CD4-positive, alpha-beta T cell treated with Interleukin-10 for 1 hour (primary cell): ENCODE results near the gene FAM83E.
A peak's percentile ranks its signal among the peaks of the same experiment; 100 is the strongest.
"Not testable (repeated sequence)": the region's sequence is repeated elsewhere in the genome, so short reads cannot be mapped to it uniquely, and the experiment has no call there.

Experiments
- DNase-seq: peaks from one replicate; pipeline ENCODE4 v3.0.0-alpha.2; 2020

The FAM83E gene

DNA sequence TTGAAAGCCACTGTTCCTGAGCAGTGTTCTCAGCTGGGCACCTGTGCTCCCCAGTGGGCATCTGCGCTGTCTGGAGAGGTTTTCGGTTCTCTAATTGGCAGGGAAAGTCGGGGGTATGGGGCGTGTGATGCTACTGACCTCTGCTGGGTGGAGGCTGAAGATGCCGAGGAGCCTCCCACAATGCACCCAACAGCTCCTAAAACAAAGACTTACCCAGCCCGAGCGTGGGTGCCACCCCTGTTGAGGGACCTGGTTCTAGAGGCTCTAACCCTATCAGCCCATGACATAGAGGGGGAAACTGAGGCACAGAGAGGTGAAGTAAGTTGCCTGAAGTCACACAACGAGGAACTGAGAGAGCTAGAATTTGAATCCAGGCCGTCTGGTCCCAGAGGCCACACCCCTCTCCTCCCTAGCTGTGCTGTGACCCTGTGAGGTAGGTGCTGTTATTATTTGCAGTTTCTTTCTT lies 6.0 kb downstream of the FAM83E start:
- DNase-seq = peak; percentile 75

DNA sequence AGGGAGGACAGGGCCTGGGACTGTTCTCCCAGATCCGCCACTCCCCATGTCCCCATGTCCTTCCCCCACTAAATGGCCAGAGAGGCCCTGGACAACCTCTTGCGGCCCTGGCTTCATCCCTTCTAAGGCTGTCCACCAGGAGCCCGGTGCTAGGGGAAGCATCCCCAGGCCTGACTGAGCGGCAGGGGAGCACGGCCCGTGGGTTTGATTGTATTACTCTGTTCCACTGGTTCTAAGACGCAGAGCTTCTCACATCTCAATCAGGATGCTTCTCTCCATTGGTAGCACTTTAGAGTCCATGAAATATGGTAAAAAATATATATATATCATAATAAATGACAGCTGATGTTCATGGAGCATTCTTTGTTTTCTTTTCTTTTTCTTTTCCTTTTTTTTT lies 7.5 kb downstream of the FAM83E start:
- DNase-seq = no peak

DNA sequence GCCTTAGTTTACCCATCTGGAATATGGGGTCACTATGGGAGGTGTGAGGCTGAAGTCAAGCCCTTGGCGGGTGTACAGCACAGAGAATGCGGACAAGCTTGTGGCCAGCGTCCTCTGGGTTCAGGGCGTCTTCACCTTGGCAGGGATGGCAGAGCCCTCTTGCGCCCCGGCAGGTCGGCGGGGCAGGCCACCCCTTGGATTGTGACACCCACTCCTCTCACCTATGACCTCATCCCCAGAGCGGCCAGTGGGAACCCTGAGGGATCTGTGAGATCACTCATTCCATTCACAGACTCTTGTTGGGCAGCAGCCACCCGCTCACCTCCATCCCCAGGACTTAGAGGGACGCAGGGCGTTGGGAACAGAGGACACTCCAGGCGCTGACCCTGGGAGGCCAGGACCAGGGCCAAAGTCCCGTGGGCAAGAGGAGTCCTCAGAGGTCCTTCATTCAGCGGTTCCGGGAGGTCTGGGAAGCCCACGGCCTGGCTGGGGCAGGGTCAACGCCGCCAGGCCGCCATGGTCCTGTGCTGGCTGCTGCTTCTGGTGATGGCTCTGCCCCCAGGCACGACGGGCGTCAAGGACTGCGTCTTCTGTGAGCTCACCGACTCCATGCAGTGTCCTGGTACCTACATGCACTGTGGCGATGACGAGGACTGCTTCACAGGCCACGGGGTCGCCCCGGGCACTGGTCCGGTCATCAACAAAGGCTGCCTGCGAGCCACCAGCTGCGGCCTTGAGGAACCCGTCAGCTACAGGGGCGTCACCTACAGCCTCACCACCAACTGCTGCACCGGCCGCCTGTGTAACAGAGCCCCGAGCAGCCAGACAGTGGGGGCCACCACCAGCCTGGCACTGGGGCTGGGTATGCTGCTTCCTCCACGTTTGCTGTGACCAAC lies 8.2 kb downstream of the FAM83E start, which contains the start of gene SPACA4:
Gene SPACA4, plus strand, starts transcription at position 280 of the 896 bp plus-strand sequence. Its CDS starts 237 bp downstream, at position 517.
- DNase-seq = no peak

DNA sequence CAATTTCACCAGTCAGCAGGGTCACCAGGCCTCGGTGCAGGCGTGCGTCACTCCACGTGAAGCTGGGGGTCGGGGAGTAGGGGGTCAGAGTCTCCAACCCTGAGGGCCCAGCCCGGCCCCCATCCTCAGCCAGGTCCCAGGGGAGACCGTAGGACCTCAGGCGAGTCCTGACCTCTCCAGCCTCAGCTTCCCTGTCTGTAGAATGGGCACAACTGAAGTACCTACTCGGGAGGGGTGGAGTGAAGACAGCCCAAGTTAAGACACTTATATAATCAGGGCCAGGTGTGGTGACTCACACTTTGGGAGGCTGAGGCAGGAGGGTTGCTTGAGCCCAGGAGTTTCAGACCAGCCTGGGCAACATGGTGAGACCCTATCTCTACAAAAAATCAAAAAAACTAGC lies 11.0 kb downstream of the FAM83E start:
- no peak for DNase-seq

DNA sequence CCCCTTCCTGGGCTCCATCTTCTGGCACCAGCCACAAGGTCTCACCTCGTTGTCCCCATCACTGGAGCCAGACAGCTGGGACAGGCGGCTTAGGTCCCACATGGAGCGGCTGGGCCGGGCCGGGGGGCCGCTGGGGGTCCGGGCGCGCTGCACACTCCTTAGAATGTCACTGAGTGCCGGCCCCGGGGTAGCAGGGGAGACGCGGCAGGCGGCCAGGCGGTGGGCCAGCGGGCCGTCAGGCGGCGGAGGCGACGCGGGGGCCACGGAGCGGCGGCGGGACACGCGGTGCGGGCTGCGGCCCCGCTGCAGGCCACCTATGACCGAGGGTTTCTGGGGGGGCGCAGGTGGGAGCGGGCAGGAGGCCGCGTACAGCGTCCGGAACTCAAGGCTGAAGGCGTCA lies 11.4 kb downstream of the FAM83E start:
- no peak for DNase-seq

DNA sequence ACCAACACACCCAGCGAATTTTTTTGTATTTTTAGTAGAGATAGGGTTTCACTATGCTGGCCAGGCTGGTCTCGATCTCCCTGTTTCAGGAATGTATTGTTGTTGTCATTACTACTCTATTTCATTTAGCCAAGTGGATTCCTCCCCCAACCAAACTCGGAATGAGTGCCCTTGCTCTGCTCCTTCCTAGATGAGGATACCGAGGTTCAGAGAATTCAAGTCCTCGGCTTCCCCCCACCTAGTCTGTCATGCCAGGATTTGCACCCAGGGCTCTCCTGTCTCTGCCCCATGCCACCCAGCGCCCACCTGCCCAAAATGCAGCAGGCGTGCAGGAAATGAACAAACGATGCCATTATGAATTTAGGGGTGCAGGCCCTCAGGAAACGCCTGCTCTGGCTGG lies 11.9 kb downstream of the FAM83E start:
- DNase-seq = no peak

DNA sequence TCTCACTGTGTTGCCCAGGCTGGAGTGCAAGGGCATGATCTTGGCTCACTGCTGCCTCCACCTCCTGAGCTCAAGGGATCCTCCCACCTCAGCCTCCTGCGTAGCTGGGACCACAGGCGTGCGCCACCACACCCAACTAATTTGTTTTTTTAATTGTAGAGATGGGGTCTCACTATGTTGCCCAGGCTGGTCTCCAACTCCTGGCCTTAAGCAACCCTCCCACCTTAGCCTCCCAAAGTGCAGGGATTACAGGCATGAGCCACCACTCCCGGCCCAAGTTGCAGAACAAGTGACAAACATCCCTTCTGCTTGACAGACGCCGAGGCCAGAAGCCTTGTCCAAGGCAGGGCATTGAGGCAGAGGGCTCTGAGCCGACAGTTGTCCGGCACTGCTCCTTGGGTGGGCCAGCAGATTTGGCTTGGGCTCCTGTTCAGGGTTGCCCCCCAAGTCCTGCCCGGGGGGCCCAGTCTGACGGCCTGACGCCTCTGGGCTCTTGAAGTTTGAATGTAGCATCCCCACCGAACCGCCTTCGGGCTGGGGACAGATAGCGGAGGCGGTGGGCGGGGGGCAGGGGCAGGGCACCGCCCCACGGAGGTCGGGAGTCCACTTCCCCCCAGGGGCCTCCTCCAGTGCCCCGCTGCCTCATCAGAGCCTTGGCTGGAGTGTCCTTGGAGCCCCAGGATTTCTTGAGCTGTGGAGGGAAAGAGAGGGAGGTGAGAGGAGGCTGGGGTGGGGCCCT lies 14.0 kb downstream of the FAM83E start:
- no peak for DNase-seq

DNA sequence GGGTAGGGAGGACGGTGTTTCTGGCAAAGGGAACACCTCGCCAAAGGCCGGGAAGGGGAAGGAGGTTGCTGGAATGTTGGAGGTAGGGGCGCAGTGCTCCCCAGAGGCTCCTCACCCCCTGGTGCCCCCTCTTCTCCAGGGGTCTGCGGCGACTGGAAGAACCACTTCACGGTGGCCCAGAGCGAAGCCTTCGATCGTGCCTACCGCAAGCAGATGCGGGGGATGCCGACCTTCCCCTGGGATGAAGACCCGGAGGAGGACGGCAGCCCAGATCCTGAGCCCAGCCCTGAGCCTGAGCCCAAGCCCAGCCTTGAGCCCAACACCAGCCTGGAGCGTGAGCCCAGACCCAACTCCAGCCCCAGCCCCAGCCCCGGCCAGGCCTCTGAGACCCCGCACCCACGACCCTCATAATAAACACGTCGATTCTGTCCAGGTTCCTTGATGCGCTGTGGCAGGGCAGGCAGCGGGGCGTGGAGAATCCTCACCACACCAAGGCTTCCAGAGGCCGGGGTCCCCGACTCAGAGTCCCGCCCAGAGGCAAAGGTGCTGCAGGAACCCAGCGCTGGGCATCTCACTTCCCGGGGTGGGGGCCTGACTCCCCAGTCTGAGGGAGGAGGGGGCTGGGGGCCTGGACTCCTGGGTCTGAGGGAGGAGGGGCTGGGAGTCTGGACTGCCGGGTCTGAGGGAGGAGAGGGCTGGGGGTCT lies 15.7 kb downstream of the FAM83E start:
- DNase-seq = no peak

DNA sequence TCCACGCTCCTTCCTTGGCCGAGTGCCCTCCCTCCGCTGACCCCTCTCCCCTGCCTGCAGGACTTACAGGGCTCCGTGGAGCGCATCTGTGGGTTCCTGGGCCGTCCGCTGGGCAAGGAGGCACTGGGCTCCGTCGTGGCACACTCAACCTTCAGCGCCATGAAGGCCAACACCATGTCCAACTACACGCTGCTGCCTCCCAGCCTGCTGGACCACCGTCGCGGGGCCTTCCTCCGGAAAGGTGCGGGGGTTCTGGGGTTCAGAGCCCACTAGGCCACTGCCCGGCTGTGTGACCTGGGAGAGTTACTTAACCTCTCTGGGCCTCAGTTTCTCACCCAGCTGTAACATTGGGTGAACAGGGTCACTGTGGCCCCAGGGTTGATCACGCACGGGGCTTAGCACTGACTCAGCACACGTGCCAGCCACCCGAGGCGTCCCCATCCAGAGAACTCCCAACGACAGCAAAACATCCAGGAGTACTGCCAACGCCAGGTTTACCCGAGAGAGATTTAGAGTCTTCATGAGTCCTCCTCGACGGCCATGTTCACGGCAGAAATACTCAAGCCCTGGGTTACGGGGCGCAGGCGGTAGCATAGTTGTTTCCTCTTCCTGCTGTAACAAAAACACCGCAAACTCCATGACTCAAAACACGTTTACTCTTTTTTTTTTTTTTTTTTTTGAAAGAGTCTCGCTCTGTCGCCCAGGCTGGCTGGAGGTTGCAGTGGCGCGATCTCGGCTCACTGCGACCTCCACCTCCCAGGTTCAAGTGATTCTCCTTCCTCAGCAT lies 18.0 kb downstream of the FAM83E start:
- peak; percentile 68 for DNase-seq

DNA sequence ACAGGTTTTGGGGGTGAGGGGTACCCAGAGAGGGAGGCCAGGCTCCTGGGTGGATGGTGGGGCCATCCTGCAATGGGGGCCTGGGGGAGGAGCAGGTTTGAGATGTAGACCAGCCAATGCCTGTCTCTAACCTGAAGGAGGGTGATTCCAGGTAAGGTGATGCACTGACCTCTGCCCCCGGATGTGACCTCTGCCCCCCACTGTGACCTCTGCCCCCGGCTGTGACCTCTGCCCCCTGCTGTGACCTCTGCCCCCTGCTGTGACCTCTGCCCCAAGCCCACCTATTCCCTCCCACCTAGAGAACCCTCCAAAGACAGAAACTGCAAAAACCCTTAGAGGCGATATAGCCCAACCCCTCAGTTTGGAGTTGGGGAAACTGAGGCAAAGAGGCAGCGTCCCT lies 18.6 kb downstream of the FAM83E start:
- no peak for DNase-seq

DNA sequence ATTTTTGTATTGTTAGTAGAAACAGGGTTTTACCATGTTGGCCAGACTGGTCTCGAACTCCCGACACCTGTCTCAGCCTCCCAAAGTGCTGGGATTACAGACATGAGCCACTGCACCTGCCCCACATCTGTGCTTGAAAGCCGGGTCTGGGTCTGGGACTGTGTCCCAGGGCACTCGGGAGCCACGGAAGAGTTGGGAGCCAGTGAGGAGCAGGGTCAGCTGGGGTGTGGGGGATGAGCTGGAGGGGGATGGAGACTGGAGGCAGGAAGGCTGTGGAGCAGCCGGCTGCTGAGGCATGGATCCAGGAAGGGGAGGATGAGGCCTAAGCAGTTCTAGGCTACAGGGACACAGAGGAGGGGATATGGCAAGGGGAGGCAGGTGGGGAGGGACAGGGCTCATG lies 19.0 kb downstream of the FAM83E start:
- DNase-seq = no peak

DNA sequence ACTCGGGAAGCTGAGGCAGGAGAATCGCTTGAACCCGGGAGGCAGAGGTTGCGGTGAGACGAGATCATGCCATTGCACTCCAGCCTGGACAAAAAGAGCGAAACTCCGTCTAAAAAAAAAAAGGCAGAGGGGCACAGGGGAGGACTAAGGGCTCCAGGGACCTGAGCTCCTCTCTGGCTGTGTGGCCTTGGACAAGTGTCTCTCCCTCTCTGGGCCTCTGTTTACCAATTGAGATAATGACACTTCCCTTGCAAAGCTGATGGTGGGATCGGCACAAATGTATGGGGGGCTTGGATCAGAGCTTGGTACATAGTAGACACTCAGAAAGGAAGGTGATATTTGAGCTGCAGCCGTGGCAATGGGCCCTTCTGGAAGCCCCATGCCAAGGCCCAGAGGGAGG lies 19.7 kb downstream of the FAM83E start:
- DNase-seq = no peak

DNA sequence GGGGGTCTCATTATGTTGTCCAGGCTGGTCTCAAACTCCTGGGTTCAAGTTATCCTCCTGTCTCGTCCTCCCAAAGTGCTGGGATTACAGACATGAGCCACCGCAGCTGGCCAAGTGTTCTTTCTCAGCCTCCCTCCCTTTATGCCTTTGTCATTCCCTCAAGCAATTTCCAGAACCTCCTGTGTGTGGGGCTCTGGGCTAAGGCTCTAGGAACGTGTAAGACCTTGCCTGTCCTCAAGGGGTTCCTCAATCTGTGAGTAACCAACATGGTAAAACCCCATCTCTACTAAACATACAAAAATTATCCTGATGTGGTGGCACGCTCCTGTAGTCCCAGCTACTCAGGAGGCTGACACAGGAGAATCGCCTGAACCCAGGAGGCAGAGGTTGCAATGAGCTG lies 23.9 kb downstream of the FAM83E start:
- DNase-seq = no peak

DNA sequence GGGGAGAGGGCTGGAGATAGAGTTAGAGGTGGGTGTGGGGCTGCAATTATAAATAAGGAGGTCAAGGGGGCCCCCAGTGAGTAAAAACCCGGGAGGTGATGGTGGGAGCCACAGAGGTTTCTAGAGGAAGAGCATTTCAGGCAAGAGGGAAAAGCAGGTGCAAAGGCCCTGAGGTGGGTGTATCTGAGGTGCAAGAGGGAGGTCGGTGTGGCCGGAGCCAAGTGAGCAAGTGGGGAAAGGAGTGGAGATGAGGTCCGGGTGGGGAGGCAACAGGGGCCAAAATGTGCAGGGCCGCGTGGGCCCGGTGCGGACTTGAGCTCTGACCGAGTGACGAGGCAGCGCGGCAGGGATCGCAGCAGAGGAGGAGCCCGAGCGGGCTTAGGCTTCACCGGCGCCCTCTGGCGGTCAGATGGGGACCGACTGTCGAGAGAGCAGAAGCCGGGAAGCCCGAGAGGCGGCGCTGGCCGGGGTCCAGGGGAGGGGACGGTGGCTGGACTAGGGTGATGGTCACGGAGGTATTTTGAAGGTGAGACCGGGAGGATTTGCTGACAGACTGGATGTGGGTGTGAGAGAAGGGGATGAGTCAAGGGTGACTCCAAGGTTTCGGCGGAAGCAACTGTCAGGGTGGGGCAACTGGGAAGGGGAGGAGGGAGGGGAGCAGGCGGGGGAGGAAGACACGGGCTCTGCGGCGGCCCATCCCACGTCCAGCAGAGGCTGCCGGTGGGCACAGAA lies 26.0 kb downstream of the FAM83E start:
- peak; percentile 86 for DNase-seq

DNA sequence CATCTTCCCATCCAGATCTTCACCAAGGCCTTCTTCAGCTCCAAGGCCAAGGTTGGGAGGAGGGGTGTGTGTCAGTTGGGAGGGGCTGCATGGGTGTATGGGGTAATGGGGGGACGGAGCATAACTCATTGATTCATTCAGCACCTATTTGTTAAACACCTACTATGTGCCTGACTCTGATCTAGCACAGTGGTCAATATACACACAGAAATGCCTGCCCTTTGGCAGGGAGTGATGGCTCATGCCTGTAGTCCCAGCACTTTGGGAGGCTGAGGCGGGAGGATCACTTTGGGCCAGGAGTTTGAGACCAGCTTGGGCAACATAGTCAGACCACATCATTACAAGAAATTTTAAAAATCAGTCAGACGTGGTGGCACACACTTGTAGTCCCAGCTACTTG lies 27.5 kb downstream of the FAM83E start:
- no peak for DNase-seq

DNA sequence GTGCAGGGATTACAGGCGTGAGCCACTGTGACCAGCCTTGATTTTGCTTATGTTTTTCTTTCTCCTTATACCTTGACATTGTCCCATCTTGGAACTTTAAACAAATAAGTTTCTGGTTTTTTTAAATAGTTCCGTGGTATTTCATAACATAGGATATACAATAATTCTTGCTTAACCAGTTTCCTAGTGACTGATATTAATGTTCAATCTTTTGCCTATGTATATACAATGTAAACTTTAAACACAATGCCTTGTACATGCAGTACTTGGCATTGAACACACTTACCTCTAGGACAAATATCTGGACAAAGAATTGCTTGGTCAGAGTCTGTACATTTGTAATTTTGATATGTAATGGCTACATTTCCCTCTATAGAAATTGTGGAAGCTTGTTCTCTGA lies 32.7 kb downstream of the FAM83E start:
- no peak for DNase-seq

DNA sequence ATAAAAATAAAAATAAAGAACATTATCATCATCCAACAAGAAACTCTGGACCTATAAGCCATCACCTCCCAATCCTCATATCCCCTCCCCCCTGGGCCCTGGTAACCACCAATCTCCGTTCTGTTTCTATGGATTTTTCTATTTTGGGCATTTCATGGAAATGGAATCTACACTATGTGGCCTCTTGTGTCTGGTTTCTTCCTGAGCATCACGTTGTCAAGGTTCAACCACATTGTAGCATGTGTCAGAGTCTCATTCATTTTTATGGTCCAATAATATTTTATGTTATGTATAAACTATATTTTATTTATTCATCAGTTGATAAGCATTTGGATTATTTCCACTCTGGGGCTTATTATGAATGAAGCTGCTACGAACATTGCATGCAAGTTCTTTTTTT lies 36.0 kb downstream of the FAM83E start:
- DNase-seq = no peak

DNA sequence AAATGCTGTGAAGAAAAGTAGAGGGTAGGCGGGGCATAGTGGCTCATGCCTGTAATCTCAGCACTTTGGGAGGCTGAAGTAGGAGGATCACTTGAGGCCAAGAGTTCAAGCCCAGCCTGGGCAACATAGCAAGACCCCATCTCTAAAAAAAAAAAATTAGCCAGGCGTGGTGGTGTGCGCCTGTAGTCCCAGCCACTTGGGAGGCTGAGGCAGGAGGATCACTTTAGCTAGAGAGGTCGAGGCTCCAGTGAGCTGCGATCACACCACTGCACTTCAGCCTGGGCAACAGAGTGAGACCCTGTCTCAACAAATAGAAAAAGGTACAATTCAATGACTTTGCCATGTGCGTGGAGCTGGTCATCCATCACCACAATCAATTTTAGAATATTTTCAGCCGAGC lies 37.0 kb downstream of the FAM83E start:
- DNase-seq = not testable (repeated sequence)

DNA sequence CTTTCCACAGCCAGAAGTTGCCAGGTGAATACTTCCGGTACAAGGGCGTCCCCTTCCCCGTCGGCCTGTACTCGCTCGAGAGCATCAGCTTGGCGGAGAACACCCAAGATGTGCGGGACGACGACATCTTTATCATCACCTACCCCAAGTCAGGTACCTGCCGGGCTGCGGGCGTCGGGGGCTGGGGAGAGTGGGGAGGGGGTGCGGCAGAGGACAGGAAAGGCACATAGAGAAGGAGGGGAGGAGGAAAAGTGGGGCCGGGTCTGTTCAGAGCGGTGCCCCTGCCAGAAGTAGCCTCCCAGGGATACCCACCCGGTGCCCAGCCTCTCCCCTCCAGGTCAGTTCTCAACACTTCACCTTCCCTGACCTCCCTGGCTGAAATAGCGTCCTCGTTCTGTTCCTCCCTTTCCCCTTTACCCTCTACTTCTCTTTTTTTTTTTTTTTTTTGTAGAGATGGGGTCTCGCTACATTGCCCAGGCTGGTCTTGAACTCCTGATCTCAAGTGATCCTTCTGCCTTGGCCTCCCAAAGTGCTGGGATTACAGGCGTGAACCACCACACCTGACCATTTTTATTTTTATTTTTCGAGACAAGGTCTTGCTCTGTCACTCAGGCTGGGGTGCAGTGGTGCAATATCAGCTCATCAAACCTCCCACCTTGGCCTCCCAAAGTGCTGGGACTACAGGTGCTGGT lies 38.8 kb downstream of the FAM83E start:
- no peak for DNase-seq

DNA sequence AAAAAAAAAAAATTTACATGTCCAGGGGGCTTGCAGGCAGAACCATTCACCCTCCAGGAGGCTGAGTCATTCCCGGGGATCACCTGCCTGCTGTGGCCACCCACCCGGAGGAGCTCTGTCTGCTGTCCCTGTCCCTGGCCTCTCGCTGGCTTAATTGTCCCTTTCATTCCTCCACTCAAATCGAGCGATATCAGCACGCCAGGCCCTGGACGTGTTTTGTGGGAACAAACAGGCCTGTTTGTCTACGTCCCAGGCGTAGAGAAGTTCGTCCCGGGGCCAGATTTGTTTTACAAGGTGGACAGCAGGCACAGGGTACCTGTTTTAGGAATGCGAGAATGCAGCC lies 41.7 kb downstream of the FAM83E start:
- DNase-seq = no peak
